Gastrocnemius medialis (tissue), 4 donors: ENCODE data around the gene SMAD3.

Source experiments
- POLR2A ChIP-seq, 2 donors: fragments of 450-650 bp; IDR thresholded peaks; one replicate each; pipeline ENCODE4 v1.6.1; 2017; ENCODE audit warnings: antibody characterized with exemption in 2 of 2, mild to moderate bottlenecking in 2 of 2, moderate library complexity in 2 of 2
- TF ChIP-seq, protein P1 (sequence below), 5 experiments: fragments of 450-650 bp in 3 of 5; fragments of 200-600 bp in 2 of 5; sonication (generic) in 2 of 5; IDR thresholded peaks in 4 of 5; conservative IDR thresholded peaks in 1 of 5; 1 replicate in 4 of 5; 2 replicates in 1 of 5; pipeline ENCODE4 v1.5.1; 2016 to 2019; ENCODE audit warnings: antibody characterized with exemption in 5 of 5, mild to moderate bottlenecking in 3 of 5, moderate library complexity in 3 of 5

DNA sequence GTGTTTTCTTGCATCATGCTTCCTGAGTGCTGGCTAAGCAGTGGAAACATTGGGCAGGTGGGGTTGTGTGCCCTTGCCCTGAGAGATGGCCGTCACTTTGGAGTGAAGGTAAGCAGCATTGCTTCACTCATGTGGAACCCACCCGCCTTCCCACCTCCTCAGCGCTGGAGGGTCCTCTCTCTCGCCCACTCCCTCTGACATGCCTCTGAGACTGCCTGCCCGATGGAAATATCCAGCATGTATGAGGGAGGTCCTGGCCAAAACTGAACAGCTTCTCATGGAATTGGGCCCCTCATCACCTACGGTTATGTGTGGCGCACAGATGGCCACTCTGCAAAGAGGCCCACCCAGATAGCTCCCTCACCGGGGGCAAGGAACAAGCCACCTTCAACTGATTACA, 48.6 kb downstream of the SMAD3 start:
- TF ChIP-seq POLR2A (IDR thresholded peaks at IDR 0.05), result no peak
- TF ChIP-seq, protein P1, sequence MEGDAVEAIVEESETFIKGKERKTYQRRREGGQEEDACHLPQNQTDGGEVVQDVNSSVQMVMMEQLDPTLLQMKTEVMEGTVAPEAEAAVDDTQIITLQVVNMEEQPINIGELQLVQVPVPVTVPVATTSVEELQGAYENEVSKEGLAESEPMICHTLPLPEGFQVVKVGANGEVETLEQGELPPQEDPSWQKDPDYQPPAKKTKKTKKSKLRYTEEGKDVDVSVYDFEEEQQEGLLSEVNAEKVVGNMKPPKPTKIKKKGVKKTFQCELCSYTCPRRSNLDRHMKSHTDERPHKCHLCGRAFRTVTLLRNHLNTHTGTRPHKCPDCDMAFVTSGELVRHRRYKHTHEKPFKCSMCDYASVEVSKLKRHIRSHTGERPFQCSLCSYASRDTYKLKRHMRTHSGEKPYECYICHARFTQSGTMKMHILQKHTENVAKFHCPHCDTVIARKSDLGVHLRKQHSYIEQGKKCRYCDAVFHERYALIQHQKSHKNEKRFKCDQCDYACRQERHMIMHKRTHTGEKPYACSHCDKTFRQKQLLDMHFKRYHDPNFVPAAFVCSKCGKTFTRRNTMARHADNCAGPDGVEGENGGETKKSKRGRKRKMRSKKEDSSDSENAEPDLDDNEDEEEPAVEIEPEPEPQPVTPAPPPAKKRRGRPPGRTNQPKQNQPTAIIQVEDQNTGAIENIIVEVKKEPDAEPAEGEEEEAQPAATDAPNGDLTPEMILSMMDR (IDR thresholded peaks at IDR 0.05 in 4 of 5, conservative IDR thresholded peaks at IDR 0.05 in 1 of 5), result no peak
